HepG2 (cell line): ENCODE measurements around the gene NACC2. TPM values are rescaled to one million over a fixed set of nuclear protein-coding genes. Genes with fewer than 3 reads are reported as not detected.

Experiments used
- AGO1 ChIP-seq: fragments of 200-400 bp; formaldehyde crosslinking; IDR thresholded peaks from 2 replicates; pipeline ENCODE4 v1.6.1; 2017; ENCODE audit warnings: mild to moderate bottlenecking, low read depth, low read length, moderate library complexity; ENCODE audit not compliant: poor library complexity, severe bottlenecking
- ASH2L ChIP-seq: fragments of 300-600, 200-600 bp; sonication (generic); IDR thresholded peaks from 2 replicates; pipeline ENCODE4 v1.7.0; 2017; ENCODE audit warnings: low read depth, mild to moderate bottlenecking, moderate library complexity, mixed read lengths, low read length; ENCODE audit not compliant: insufficient read length
- CEBPB ChIP-seq: IDR thresholded peaks from 2 replicates; pipeline ENCODE4 v1.6.1; 2011; ENCODE audit warnings: low read depth, low read length, improper control_type of control experiment, borderline replicate concordance
- EZH2 ChIP-seq: conservative IDR thresholded peaks from 2 replicates; pipeline ENCODE4 v1.6.1; 2012; ENCODE audit warnings: mild to moderate bottlenecking, low read depth, low read length, moderate library complexity
- FOXJ3 ChIP-seq: sonication (generic); formaldehyde crosslinking; IDR thresholded peaks from 2 replicates; pipeline ENCODE4 v1.4.0; 2020; ENCODE audit warnings: missing genetic modification reagents, mild to moderate bottlenecking, borderline replicate concordance
- HMGA1 ChIP-seq: sonication (generic); formaldehyde crosslinking; conservative IDR thresholded peaks from 2 replicates; pipeline ENCODE4 v1.4.0; 2020; ENCODE audit warnings: missing genetic modification reagents
- HNRNPL ChIP-seq: fragments of 200-400 bp; formaldehyde crosslinking; IDR thresholded peaks from 2 replicates; pipeline ENCODE4 v1.6.1; 2017; ENCODE audit warnings: mild to moderate bottlenecking, low read depth, low read length
- IRX3 ChIP-seq: sonication (generic); formaldehyde crosslinking; IDR thresholded peaks from 2 replicates; pipeline ENCODE4 v1.8.1; 2023; ENCODE audit warnings: mild to moderate bottlenecking, low read depth, missing genetic modification reagents, borderline replicate concordance
- ONECUT2 ChIP-seq: sonication (generic); formaldehyde crosslinking; IDR thresholded peaks from 2 replicates; pipeline ENCODE4 v1.4.0; 2020; ENCODE audit warnings: missing genetic modification reagents
- PAX8 ChIP-seq: sonication (generic); formaldehyde crosslinking; IDR thresholded peaks from 2 replicates; pipeline ENCODE4 v1.8.0; 2022; ENCODE audit warnings: mild to moderate bottlenecking, missing genetic modification reagents, borderline replicate concordance
- STAG1 ChIP-seq: sonication (generic); formaldehyde crosslinking; IDR thresholded peaks from 2 replicates; pipeline ENCODE4 v1.4.0; 2020; ENCODE audit warnings: missing genetic modification reagents
- ZNF160 ChIP-seq: sonication (generic); formaldehyde crosslinking; IDR thresholded peaks from 2 replicates; pipeline ENCODE4 v1.8.0; 2022; ENCODE audit warnings: mild to moderate bottlenecking, inconsistent platforms, missing genetic modification reagents
- ZNF33A ChIP-seq: sonication (generic); formaldehyde crosslinking; IDR thresholded peaks from 2 replicates; pipeline ENCODE4 v1.5.1; 2020; ENCODE audit warnings: missing genetic modification reagents, mild to moderate bottlenecking, moderate library complexity, borderline replicate concordance
- ZNF552 ChIP-seq: sonication (generic); formaldehyde crosslinking; IDR thresholded peaks from 2 replicates; pipeline ENCODE4 v1.9.0; 2022; ENCODE audit warnings: missing genetic modification reagents, mild to moderate bottlenecking, borderline replicate concordance
- ZNF703 ChIP-seq: sonication (generic); formaldehyde crosslinking; IDR thresholded peaks from 2 replicates; pipeline ENCODE4 v1.5.1; 2020; ENCODE audit warnings: missing genetic modification reagents, mild to moderate bottlenecking, moderate library complexity, borderline replicate concordance
- ZNF740 ChIP-seq: sonication (generic); formaldehyde crosslinking; IDR thresholded peaks from 2 replicates; pipeline ENCODE4 v1.4.0; 2020; ENCODE audit warnings: missing genetic modification reagents
- polyA plus RNA-seq, 8 experiments: library from polyadenylated mRNA; depleted of rRNA in 3 of 8; stranded (reverse) in 7 of 8; unstranded in 1 of 8; fragments of >200 nt; fragmentation: Illumina TruSeq in 4 of 8; extraction: Trizol in 4 of 8; gene quantifications; 2 replicates each; pipeline versions ENCODE4 v1.2.1 to v1.2.3, GENCODE V29; 2011 to 2016; ENCODE audit warnings: low read depth in 4 of 8, missing spikeins in 1 of 8, mixed read lengths in 1 of 8; ENCODE audit not compliant: insufficient read depth in 1 of 8
- total RNA-seq, 5 experiments: library from RNA; depleted of rRNA; stranded (reverse); fragments of >200 nt; fragmentation: Illumina TruSeq; extraction: Trizol; gene quantifications; 2 replicates each; pipeline ENCODE4 v1.2.3, GENCODE V29; 2016; ENCODE audit warnings: low read depth in 1 of 5
- TF ChIP-seq, protein P1 (sequence below): sonication (generic); formaldehyde crosslinking; IDR thresholded peaks from 2 replicates; pipeline ENCODE4 v1.4.0; 2020; ENCODE audit warnings: missing genetic modification reagents
- TF ChIP-seq, protein P2 (sequence below): sonication (generic); formaldehyde crosslinking; IDR thresholded peaks from 2 replicates; pipeline ENCODE4 v1.4.0; 2020; ENCODE audit warnings: missing genetic modification reagents
- TF ChIP-seq, protein P3 (sequence below): sonication (generic); formaldehyde crosslinking; IDR thresholded peaks from 2 replicates; pipeline ENCODE4 v1.4.0; 2020; ENCODE audit warnings: low read depth, mild to moderate bottlenecking, missing genetic modification reagents
- TF ChIP-seq, protein P4 (sequence below): sonication (generic); formaldehyde crosslinking; conservative IDR thresholded peaks from 2 replicates; pipeline ENCODE4 v1.8.0; 2022; ENCODE audit warnings: mild to moderate bottlenecking, moderate library complexity, missing genetic modification reagents

NACC2 gene
- total and polyA plus RNA-seq, 2 of the 13 experiments (the other 11 are each of a cell fraction or from before 2014, with no cell fraction given), result 5.9 to 12.3 TPM

- TF ChIP-seq IRX3 (no peak), ONECUT2 (CRISPR knock-in tag) (no peak), ZNF33A (CRISPR knock-in tag) (no peak), ZNF160 (CRISPR knock-in tag) (no peak), FOXJ3 (CRISPR knock-in tag) (no peak), HMGA1 (no peak), ZNF740 (CRISPR knock-in tag) (no peak), CEBPB (no peak), HNRNPL (0 out of 2 replicates have a peak, but pooled peaks have one; percentile 36), STAG1 (CRISPR knock-in tag) (no peak), AGO1 (peak; percentile 45), ZNF703 (CRISPR knock-in tag) (no peak), PAX8 (CRISPR knock-in tag) (no peak), EZH2 (0 out of 2 replicates have a peak, but pooled peaks have one; percentile 66), ASH2L (no peak), ZNF552 (CRISPR knock-in tag) (0 out of 2 replicates have a peak, but pooled peaks have one; percentile 35)
- TF ChIP-seq, protein P1, sequence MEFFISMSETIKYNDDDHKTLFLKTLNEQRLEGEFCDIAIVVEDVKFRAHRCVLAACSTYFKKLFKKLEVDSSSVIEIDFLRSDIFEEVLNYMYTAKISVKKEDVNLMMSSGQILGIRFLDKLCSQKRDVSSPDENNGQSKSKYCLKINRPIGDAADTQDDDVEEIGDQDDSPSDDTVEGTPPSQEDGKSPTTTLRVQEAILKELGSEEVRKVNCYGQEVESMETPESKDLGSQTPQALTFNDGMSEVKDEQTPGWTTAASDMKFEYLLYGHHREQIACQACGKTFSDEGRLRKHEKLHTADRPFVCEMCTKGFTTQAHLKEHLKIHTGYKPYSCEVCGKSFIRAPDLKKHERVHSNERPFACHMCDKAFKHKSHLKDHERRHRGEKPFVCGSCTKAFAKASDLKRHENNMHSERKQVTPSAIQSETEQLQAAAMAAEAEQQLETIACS (CRISPR knock-in tag), result no peak
- TF ChIP-seq, protein P2, sequence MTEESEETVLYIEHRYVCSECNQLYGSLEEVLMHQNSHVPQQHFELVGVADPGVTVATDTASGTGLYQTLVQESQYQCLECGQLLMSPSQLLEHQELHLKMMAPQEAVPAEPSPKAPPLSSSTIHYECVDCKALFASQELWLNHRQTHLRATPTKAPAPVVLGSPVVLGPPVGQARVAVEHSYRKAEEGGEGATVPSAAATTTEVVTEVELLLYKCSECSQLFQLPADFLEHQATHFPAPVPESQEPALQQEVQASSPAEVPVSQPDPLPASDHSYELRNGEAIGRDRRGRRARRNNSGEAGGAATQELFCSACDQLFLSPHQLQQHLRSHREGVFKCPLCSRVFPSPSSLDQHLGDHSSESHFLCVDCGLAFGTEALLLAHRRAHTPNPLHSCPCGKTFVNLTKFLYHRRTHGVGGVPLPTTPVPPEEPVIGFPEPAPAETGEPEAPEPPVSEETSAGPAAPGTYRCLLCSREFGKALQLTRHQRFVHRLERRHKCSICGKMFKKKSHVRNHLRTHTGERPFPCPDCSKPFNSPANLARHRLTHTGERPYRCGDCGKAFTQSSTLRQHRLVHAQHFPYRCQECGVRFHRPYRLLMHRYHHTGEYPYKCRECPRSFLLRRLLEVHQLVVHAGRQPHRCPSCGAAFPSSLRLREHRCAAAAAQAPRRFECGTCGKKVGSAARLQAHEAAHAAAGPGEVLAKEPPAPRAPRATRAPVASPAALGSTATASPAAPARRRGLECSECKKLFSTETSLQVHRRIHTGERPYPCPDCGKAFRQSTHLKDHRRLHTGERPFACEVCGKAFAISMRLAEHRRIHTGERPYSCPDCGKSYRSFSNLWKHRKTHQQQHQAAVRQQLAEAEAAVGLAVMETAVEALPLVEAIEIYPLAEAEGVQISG (CRISPR knock-in tag), result peak; percentile 70
- TF ChIP-seq, protein P3, sequence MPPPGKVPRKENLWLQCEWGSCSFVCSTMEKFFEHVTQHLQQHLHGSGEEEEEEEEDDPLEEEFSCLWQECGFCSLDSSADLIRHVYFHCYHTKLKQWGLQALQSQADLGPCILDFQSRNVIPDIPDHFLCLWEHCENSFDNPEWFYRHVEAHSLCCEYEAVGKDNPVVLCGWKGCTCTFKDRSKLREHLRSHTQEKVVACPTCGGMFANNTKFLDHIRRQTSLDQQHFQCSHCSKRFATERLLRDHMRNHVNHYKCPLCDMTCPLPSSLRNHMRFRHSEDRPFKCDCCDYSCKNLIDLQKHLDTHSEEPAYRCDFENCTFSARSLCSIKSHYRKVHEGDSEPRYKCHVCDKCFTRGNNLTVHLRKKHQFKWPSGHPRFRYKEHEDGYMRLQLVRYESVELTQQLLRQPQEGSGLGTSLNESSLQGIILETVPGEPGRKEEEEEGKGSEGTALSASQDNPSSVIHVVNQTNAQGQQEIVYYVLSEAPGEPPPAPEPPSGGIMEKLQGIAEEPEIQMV (CRISPR knock-in tag), result no peak
- TF ChIP-seq, protein P4, sequence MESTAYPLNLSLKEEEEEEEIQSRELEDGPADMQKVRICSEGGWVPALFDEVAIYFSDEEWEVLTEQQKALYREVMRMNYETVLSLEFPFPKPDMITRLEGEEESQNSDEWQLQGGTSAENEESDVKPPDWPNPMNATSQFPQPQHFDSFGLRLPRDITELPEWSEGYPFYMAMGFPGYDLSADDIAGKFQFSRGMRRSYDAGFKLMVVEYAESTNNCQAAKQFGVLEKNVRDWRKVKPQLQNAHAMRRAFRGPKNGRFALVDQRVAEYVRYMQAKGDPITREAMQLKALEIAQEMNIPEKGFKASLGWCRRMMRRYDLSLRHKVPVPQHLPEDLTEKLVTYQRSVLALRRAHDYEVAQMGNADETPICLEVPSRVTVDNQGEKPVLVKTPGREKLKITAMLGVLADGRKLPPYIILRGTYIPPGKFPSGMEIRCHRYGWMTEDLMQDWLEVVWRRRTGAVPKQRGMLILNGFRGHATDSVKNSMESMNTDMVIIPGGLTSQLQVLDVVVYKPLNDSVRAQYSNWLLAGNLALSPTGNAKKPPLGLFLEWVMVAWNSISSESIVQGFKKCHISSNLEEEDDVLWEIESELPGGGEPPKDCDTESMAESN (CRISPR knock-in tag), result 0 out of 2 replicates have a peak, but pooled peaks have one; percentile 47
Observed at GRCh38 chr9:136098844-136099243, 3.8 kb upstream of the NACC2 start (continued).
